Hair follicular keratinocyte (primary cell): ENCODE results near the gene DTX3. TPM values are rescaled to one million over a fixed set of nuclear protein-coding genes. Genes with fewer than 3 reads are reported as not detected.

Experiments used
- total RNA-seq: library from RNA; depleted of rRNA; stranded (reverse); fragments of >200 nt; gene quantifications from 2 replicates; pipeline ENCODE4 v1.2.3, GENCODE V29; 2015

Gene DTX3
- total RNA-seq: 5.7 and 11.7 TPM in 2 replicates

GRCh38 chr12:57604454-57604991 is at the start of gene DTX3:
Gene DTX3 (plus strand): TSS chr12:57604824. CDS start chr12:57606518, 1,694 bp downstream.

GRCh38 chr12:57590864-57591781 is 13.5 kb upstream of the DTX3 start, which contains the start of gene PIP4K2C:
Gene PIP4K2C (plus strand): TSS chr12:57591192. CDS start chr12:57591290, 98 bp downstream.

GRCh38 chr12:57611108-57611826 is 6.6 kb downstream of the DTX3 start, which contains the start of gene ARHGEF25:
Gene ARHGEF25 (plus strand): TSS chr12:57611435. CDS start chr12:57611895, 460 bp downstream.

GRCh38 chr12:57632958-57633840 is 28.6 kb downstream of the DTX3 start, which contains the start of gene B4GALNT1:
Gene B4GALNT1 (minus strand): TSS chr12:57633201. CDS start chr12:57632132, 1,069 bp downstream.

Other genes with a start within 250 kb of the DTX3 start
- 13.9 and 20.1 TPM in 2 replicates for gene R3HDM2, start 173.8 kb upstream of the DTX3 start, total RNA-seq
- not detected in 2 replicates for gene INHBC, start 170.0 kb upstream of the DTX3 start, total RNA-seq
- gene INHBE, start 149.5 kb upstream of the DTX3 start, total RNA-seq: 0.70 TPM in 1 of 2 replicates, not detected in the other
- gene GLI1, start 145.0 kb upstream of the DTX3 start, total RNA-seq: 0.57 and 3.4 TPM in 2 replicates
- not detected in 2 replicates for gene ARHGAP9, start 125.0 kb upstream of the DTX3 start, total RNA-seq
- gene MARS1, start 116.8 kb upstream of the DTX3 start, total RNA-seq: 135 and 151 TPM in 2 replicates
- 18.9 and 54.0 TPM in 2 replicates for gene DDIT3, start 84.3 kb upstream of the DTX3 start, total RNA-seq
- gene MBD6, start 82.0 kb upstream of the DTX3 start, total RNA-seq: 2.7 and 3.3 TPM in 2 replicates
- 175 and 190 TPM in 2 replicates for gene DCTN2, start 57.6 kb upstream of the DTX3 start, total RNA-seq
- 0.08 and 0.19 TPM in 2 replicates for gene KIF5A, start 54.8 kb upstream of the DTX3 start, total RNA-seq
- gene PIP4K2C, start 13.6 kb upstream of the DTX3 start, total RNA-seq: 57.7 and 73.4 TPM in 2 replicates
- 0.76 and 2.0 TPM in 2 replicates for gene ARHGEF25, start 6.6 kb downstream of the DTX3 start, total RNA-seq
- gene B4GALNT1, start 28.4 kb downstream of the DTX3 start, total RNA-seq: 0.34 and 1.2 TPM in 2 replicates
- 137 and 149 TPM in 2 replicates for gene OS9, start 89.3 kb downstream of the DTX3 start, total RNA-seq
- gene AGAP2, start 133.9 kb downstream of the DTX3 start, total RNA-seq: 0.80 and 0.94 TPM in 2 replicates
- gene TSPAN31, start 140.2 kb downstream of the DTX3 start, total RNA-seq: 54.4 and 65.6 TPM in 2 replicates
- 102 and 145 TPM in 2 replicates for gene CDK4, start 147.5 kb downstream of the DTX3 start, total RNA-seq
- gene MARCHF9, start 150.3 kb downstream of the DTX3 start, total RNA-seq: 6.1 and 9.1 TPM in 2 replicates
- gene CYP27B1, start 162.3 kb downstream of the DTX3 start, total RNA-seq: 92.0 and 93.4 TPM in 2 replicates
- gene METTL1, start 167.3 kb downstream of the DTX3 start, total RNA-seq: 11.6 and 13.9 TPM in 2 replicates
- 4.9 and 5.2 TPM in 2 replicates for gene EEF1AKMT3, start 167.8 kb downstream of the DTX3 start, total RNA-seq
- 30.2 and 41.5 TPM in 2 replicates for gene TSFM, start 178.0 kb downstream of the DTX3 start, total RNA-seq
- 0.23 and 0.53 TPM in 2 replicates for gene AVIL, start 213.9 kb downstream of the DTX3 start, total RNA-seq
- gene CTDSP2, start 241.9 kb downstream of the DTX3 start, total RNA-seq: 37.1 and 60.8 TPM in 2 replicates